G401.6 (cell line): ENCODE measurements around the gene PTPRT.

Experiments used
- FAIRE-seq: peaks from 2 replicates; lab custom pipeline; 2012; peaks lifted over from hg19 to GRCh38; lab: Jason Lieb, UNC

The PTPRT gene

GRCh38 chr20:42461965-42462593, 727.6 kb downstream of the PTPRT start:
- no peak for FAIRE-seq

GRCh38 chr20:42461291-42461690, 728.4 kb downstream of the PTPRT start:
- no peak for FAIRE-seq

GRCh38 chr20:42447270-42447669, 742.4 kb downstream of the PTPRT start:
- no peak for FAIRE-seq

- no peak for FAIRE-seq
These were observed 744.9 kb downstream of the PTPRT start for GRCh38 chr20:42444799-42445198.

- FAIRE-seq = no peak
These were observed 746.5 kb downstream of the PTPRT start for GRCh38 chr20:42443200-42443599.

- FAIRE-seq = no peak
These were observed 747.0 kb downstream of the PTPRT start for GRCh38 chr20:42442716-42443115.

- no peak for FAIRE-seq
These were observed 747.8 kb downstream of the PTPRT start for GRCh38 chr20:42441864-42442331.

GRCh38 chr20:42441196-42441863, 748.4 kb downstream of the PTPRT start:
- no peak for FAIRE-seq

- FAIRE-seq = no peak
These were observed 754.5 kb downstream of the PTPRT start for GRCh38 chr20:42435230-42435629.

GRCh38 chr20:42432496-42433334, 757.0 kb downstream of the PTPRT start:
- FAIRE-seq = no peak

- no peak for FAIRE-seq
These were observed 759.1 kb downstream of the PTPRT start for GRCh38 chr20:42430598-42430997.

- FAIRE-seq = no peak
These were observed 759.8 kb downstream of the PTPRT start for GRCh38 chr20:42429761-42430458.

GRCh38 chr20:42419814-42420532, 769.7 kb downstream of the PTPRT start:
- no peak for FAIRE-seq

GRCh38 chr20:42406826-42407225, 782.9 kb downstream of the PTPRT start:
- FAIRE-seq = no peak

- no peak for FAIRE-seq
These were observed 787.3 kb downstream of the PTPRT start for GRCh38 chr20:42402455-42402854.

- no peak for FAIRE-seq
These were observed 788.1 kb downstream of the PTPRT start for GRCh38 chr20:42401613-42402012.

GRCh38 chr20:42399802-42400201, 789.9 kb downstream of the PTPRT start:
- no peak for FAIRE-seq

GRCh38 chr20:42392442-42392841, 797.3 kb downstream of the PTPRT start:
- FAIRE-seq = no peak

GRCh38 chr20:42391807-42392206, 797.9 kb downstream of the PTPRT start:
- no peak for FAIRE-seq

GRCh38 chr20:42380287-42380686, 809.4 kb downstream of the PTPRT start:
- FAIRE-seq = no peak

- no peak for FAIRE-seq
These were observed 810.3 kb downstream of the PTPRT start for GRCh38 chr20:42379385-42379784.

GRCh38 chr20:42378826-42379225, 810.9 kb downstream of the PTPRT start:
- no peak for FAIRE-seq
